Measurements from ENCODE around the gene VAMP2.

Gene VAMP2

DNA sequence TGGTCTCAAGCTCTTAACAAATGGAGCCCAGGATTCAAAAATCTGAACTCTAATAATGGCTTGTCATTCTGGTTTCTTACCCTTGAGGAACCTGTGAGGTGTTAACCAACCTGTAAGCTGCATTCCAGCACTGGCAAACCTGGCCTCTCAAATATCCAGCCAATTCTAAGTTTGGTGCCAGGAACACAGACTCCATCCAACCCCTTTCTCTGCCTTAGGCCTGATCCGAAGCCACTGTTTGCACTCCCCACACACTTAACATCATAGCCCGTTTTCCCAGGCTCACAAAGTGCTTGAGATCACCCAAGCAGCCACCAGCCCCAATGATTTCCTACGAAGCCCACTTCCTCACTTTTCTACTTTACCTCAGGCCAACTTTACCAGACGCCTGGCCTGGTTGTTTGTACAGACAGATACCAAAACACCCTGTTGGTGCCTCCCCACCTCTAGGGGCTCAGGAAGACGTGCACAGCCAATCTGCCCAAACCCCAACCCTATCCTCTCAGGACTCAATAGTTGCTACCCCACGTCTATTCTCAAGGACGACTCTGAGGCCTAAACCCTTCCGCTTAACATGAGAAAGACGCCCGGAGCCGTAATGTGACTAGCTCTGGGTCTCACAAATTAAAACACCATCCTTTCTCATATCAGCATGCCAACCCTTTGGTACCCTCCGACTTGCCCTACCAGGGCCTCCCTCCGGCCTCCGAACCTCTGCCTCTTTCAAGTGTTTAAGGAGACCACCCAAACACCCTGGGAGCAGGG lies 7.3 kb downstream of the VAMP2 start:
- no peak for DNase-seq (ENCODE audit: low read depth)

DNA sequence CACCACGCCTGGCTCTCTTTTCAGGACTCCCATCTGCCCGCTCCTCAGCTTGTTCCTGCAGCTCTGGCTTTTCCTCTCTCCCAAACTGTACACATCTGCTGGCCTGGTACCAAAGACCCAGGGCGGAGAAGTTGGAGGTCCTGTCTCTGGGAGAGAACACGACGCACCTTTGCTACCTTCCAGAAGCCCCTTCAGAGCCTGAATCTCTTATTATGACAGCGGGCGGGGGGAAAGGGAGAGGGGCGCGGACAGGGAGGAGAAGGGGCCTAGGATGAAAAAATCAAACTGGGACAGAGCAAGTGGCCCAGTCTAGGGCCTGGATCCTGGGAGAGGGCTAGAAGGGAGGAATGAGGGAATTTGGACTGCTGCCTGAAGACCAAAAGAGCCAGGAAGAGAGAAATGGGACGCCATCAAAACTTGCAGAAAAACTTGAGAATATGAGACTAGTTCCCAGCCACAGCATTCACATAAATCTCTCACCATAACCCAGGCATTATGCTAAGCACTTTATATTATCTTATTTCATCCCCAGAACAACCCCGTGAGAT lies 8.1 kb downstream of the VAMP2 start:
- no peak for DNase-seq (ENCODE audit: low read depth)

DNA sequence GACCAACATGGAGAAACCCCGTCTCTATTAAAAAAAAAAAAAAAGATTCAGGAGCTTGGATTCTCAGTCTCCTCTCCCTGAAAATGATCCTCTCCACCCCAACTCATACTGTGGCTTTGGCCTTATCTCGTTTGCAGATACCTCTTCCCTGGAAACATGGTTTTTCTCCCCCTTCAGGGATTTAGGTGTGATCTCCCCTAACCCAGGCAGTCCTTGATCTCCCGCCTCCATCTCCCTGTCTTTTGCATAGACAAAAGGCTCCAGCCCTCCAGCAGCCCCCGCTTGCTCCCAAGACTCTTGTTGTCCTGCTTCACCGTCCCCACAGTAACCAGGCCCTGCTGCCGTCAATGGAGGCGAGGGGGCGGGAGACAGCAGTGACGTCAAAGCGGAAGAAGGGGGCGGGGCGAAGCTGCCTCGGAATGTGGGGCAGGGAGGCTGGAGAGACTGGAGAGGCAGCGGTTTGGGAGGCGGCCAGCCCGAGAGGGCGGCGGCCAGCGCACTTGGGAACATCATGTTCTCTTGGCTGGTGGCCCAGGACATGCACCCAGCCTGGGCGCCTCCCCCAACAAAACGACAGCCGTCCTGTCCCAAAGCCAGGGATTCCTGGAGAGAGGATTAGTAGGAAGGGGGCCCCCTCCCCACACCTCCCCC lies 8.7 kb downstream of the VAMP2 start:
- peak; percentile 72 for DNase-seq (ENCODE audit: low read depth)

DNA sequence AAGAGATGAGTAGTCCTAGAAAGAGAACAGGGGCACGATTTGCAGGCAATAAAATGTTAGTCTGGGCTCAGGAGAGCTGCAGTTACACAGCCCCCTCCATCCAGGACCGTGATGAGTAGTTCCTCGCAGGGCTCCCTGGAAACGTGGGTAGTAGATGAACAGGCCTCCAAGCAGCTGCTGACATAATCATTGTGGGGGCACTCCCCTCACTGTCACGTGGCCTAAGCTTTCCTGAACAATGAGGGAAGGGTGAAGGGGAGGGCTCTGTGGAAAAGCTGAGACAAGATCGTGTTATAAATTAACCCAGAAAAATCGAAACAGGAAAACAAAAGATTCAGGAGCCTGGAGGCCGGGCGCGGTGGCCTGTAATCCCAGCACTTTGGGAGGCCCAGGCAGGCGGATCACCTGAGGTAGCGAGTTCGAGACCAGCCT lies 9.2 kb downstream of the VAMP2 start:
- DNase-seq (ENCODE audit: low read depth) = no peak

DNA sequence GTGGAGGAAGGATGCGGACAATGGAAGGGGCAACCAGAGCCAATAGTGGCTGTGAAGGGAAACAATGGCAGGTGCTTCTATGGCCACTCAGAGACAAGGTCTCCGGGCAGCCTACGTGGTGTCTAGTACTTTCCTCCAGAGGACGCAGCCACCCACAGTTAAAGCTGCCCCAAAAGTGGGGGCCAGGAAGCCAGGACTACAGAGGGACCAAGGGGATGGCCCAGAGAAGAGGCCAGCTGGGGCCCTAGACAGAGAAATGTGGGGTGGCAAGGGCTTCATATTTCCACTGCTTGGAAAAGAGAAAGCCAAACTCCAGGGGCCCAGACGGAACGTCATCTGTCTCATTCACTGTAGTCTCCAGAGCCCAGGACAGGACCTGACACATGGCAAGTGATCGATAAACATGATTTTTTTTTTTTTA lies 9.7 kb downstream of the VAMP2 start:
- DNase-seq (ENCODE audit: low read depth) = no peak

DNA sequence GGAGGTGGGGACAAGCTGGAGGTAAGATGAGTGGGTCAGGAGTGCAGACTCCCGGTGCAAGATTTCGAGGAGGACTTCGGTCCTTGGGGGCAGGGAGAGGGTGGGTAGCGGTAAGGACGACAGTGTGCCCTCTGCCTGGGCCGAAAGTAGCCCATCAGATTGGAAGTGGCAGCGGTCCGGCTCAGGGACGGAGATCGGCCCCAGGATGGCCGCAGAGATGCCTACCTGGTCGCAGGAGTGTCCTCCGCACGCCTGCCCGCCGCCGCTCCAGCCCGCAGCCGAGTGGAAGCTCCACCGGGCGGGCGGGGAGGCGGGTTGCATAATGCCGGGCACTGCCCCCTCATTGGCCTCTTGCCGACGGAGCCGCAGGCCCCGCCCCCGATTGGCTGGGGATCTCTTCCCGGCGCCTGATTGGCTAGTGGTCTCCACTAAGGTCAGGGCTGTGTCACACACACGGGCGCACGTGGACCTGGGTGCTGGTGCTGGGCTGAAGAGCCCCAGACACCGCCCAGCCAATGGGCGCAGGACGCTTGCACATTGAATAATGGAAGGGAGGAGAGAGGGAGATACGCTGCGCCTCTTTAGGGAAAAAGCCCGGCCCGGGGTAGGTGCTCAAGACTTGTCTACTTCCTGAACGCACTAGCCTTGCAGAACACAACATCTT lies 10.5 kb downstream of the VAMP2 start, which contains the start of gene PER1:
Gene PER1 (minus strand): TSS at position 293 of the 664 bp plus-strand sequence. CDS start 1,698 bp downstream, outside the sequence.
- peak; percentile 74 for DNase-seq (ENCODE audit: low read depth)

DNA sequence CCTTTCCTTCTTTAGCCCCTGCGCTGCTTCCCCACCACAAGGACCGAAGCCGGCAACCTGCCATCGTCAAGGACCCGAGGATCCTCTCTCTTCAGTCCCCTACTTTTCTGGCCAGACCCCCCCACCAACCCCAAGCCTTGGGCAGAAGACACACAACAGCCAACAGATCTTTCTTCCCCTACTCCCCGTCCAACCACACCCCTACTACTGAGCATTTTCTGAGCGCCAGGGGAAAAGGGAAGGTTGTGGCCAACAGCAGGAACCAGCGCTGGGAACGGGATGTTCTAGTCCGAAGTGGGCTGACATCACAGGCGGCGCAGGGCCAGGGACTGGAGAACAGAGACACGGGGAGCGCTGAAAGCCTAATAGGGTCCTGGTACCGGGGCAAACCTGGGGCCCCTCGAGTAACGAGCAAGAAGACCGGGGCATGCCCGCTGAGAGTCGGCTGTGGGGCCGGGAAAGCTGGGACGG lies 11.1 kb downstream of the VAMP2 start:
- DNase-seq (ENCODE audit: low read depth) = no peak

DNA sequence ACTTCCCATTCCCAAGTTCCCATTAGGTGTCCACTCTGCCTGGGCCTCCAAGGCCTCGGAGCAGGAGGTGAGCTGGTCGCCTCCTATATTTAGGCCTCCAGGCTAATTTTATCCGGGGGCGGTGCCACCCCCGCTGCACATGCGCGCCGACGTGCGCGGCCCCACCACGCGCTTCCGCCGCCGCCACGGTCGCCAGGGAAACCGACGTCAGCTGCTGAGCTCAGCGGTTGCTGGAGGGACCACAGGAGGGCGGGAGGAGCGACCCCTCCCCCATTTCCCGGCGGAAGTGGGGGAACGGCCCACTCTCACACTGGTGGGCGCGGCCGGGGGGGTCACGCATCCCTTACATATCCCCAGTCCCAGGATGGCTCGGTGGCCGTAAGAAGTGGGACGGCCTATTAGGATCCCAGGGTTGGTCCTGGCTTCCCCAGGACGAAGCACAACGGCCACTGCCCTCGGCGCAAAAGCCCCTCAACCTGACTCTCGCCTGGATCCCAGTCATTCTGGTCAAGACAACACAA lies 11.6 kb downstream of the VAMP2 start:
- peak; percentile 86 for DNase-seq (ENCODE audit: low read depth)

DNA sequence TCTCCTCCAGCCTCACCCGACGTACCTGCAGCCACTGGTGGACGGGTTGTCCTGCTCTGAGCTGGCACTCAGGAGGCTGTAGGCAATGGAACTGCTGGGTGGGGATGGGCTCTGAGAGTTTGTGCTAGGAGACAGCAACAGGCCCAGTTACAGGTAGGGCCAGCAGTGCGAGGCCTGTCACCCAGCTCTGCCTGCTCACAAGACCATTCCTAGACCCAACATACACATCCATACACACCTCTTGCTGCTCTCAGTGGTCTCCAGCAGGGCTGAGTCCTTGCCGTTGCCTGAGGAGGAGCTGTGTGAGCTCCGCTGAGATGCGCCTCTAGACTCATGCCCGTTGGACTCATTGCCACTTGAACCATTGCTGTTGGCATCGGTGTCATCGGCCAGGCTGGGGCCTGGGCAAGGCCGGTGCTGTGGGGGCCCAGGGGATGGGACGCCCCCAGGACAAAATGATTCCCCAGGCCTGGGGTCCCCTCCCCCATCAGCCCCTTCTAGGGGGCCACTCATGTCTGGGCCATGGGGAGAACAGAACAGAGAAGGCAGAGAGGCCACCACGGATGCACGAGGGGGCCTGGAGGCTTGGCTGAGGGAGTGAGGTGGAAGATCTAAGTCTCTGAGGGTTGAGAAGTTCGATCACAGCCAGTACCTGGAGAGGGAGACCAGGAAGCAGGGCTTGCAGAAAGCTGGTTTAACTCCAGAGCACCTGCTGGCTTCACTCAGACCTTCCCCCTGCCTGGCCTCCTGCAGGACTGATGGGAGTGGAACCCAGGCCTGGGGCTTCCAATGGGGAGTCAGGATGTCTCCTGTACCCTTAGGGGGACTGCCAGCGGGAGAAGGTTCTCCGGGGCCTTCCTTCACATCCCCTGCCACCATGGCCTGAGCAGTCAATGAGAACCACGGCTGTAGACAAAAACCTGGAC lies 12.3 kb downstream of the VAMP2 start:
- no peak for DNase-seq (ENCODE audit: low read depth)

DNA sequence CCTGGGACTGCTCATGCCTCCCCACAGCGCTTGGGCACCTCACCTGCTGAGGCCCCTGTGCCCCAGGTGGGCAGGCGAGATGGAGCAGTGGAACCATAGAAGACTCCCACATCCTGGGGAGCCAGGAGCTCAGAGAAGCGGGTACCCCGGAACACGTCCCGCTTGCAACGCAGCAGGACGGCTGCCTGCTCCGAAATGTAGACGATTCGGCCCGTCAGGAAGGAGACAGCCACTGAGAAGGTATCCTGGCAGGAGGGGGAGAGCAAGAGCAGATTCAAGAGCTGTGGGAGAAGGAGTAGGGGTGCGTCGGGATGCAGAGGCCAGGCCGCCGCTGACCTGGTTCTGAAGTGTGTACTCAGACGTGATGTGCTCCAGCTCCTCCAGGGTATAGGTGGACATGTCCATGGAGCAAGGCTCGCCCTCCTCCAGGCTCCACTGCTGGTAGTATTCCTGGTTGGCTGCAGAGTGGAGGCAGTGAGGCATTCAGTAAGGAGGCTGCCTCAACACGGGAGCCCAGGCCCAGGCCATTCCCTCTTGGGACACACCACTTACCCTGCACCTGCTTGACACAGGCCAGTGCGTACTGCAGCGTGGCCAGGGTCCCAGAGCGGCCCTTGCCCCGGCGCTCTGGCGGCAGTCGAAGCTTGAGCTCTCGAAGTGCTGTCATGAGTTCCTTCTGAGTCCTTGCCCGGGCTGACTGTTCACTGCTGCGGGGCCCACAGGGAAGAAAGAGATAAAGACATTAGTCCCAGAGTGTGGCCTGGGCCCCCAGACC lies 13.1 kb downstream of the VAMP2 start:
- no peak for DNase-seq (ENCODE audit: low read depth)

DNA sequence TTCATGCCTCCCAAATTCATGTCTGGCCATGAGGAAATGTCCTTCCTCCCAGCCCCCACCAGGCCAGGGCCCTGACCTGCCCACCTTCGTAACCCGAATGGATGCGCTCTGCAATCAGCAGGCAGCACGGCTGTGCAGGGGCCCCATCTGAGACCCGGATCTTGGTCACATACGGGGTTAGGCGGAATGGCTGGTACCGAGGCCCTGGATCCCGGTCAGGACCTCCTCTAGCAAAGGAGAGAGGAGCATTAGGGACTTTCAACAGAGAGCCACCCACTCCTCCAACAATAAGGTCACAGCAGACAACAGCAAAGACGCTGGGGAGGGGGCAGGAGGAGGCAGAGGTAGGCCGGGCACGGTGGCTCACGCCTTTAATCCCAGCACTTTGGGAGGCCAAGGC lies 14.2 kb downstream of the VAMP2 start:
- DNase-seq (ENCODE audit: low read depth) = no peak

DNA sequence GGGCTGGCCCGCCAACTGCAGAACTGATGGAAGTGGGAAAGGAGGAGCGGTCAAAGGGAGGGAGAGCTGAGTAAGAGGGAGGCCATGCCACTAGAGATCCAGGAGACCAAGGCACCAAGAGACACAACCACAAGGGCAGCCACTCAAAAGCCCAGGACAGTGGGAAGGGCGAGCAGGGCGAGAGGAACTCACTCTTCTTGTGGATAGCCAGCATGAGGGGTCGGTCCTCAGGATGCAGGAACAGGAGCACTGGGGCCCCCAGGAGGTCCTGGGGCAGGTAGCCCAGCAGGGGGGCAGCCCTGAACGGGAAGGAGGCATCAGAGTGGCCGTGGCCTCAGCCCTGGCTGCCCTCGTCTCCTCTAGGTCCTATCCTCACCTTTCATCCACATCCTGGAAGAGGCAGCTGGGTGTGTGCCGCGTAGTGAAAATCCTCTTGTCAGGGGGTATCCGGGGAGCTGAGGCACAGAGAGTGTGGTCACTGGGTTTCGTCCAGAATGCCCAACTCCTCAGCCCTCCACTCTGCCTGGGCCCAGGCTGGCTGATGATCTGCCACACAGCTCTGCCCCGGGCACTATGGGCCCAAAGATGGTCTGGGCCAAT lies 14.8 kb downstream of the VAMP2 start:
- DNase-seq (ENCODE audit: low read depth) = no peak

DNA sequence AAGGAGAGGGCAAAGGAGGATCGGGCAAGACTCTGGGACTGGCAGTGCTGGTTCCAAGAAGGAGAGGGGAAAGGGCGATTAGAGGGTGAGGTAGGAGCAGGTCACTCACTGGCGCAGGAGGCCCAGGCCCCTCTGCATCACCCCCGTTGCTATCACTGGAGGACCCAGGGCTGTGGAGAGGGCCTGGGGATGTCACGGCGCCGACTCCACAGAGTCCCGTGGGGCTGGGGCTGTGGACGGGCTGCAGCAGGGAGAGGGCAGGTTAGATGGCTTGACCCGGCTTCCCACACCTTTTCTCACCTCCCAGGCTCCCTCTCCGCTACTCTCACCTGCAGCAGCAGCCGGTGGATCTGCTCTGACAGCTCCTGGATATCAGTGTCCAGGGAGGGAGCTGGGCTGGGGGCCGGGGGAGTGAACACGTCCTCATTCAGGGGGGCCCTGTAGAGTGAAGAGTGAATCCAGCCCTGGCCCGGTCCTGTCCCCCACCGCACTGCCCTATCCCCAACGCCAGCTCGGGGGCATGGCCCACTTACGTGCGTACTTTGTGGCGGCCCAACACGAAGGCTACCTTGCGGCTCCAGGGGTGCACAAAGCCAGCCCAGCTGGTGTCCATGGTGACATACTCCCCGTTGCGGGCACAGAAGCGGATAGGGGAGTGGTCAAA lies 15.5 kb downstream of the VAMP2 start:
- DNase-seq (ENCODE audit: low read depth) = no peak

DNA sequence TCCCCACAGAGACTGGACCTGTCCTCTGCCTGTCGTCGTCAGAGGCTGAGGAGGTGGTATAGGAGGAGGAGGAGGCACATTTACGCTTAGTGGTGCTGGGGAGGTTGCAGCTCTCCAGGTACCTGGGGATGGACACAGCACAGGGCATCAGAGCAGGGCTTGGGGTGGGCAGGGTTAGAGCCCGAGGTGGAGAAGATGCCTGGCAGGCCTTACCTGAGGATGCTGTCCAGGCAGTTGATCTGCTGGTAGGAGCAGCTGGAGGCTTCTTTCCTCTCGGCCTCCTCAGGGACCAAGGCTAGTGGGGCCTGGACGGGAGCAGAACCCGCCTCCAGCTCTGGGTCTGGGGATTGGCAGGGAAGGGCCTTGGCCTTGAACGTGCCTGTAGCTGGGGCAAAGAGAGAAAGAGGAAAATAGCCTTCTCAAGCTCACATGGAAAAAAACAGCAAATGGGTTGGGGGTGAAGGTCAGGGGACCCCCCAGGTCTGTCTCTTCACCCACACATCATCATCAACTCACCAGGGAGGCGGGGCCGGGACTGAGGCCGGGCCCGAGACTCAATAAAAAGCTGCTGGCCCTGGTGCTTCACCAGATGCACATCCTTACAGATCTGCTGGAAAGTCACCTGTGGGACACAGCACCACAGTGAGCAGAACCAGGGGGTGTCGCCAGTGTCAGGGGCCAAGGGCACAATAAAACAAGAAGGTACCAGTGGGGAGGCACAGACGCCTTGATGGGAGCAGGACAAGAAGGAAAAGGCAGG lies 16.2 kb downstream of the VAMP2 start:
- DNase-seq (ENCODE audit: low read depth) = no peak

DNA sequence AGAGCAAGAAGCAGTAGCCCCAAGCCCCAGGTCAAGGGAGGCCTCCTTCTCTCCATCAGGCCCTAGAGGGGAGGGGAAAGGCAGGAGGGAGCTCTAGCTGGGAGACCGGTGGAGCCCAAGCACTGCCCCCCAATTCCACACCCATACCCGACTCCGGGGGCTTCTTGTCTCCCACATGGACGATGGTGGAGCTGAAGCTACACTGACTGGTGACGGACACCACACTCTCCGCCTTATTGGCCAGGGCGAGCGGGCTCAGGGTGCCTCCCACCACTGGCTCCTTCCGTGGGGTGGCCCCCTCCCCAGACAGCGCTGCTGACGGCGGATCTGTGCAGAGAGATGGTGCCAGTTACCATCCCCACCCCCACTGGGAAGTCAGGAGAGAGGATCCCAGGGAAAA lies 16.9 kb downstream of the VAMP2 start:
- DNase-seq (ENCODE audit: low read depth) = no peak

DNA sequence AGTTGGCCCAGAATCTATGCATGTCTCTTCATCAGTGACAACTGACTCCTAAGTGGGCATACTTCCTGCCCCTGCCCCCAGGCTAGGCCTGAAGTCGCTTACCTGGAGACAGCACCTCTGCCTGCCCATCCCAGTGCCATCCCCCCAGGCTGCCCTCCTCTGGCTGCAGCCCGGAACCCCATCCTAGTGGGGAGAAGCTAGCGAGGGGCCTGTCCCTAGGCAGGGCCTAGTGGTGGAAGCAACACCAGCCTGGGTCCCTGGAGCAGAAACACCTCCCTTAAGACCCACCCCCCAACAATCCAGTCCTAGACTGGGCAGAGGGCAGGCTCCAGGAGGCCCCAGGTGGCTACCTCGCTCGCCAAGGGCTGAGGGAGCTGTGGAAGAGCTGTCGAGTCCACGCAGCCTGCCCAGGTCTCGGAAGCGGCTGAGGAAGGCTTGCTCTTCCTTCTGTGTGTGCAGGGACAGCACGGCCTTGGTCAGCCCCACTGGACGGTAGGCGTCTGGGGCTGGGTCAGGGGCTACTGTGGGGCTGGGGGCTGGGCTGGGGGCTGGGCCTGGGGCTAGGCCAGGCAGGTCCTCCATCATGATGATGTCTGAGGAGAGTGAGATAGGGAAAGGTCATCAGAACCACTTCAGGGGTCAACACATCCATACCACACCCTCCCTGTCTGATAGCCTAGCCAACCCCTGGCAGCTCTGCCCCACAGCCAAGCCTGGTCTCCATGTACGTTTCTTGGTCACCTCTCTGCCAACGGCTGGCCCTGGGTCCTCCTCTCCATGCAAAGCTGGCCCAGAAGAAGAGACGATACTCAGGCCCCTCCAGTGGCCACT lies 18.1 kb downstream of the VAMP2 start:
- no peak for DNase-seq (ENCODE audit: low read depth)

DNA sequence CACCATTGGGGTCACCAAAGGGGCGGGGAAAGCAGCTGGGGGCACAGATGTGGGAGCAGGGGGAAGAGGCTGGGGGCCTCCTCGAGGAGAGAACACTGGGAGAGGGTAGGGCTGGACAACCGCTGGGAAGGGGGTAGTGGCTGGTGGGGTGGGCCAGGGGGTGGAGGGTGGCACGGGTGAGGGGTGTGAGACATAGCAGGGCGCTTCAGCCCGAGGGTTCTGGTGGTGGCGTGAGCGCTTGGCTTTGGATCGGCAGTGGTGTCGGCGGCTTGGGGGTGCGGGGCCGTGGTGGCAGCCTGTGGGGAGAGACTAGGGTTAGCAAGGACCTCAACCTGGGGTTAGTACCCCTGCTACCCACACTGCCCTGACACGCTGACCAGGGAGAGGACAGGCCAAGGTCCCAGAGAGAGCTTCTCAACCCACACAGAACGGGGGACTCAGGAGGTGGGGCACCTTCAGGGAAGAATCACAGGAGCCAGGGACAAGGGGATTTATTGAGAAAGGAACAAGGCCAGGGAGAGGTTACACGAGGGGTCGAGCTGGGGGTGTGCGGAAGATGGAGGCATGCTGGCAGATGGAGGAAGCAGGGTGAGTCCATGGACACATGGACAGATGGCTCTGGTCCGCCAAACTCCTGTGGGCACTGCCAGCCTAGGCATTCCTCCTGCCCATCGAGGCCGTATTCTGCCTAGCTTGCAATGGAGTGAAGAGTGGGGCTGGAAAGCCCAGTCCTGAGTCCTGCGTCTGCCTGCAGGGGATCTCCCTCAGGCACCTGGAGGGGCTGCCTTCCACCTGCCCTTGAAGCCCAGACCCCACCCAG lies 19.0 kb downstream of the VAMP2 start:
- DNase-seq (ENCODE audit: low read depth) = no peak

Measured in stimulated activated CD8-positive, alpha-beta memory T cell treated with anti-CD3 and anti-CD28 coated beads, Interleukin-7, amount 100 ng/mL, for 24 hours (primary cell).